HL-60 (cell line): ENCODE results near the gene ELF4.

Experiments used
- DNase-seq, 2 experiments: peaks; one replicate each; pipeline ENCODE4 v3.0.0-alpha.2; 2010 to 2020; ENCODE audit warnings: low read depth in 1 of 2, low spot score in 1 of 2
- H3K27ac ChIP-seq: fragments of 250-450 bp; sonication (Bioruptor Pico); replicated peaks from 2 replicates; pipeline ENCODE4 v1.5.1; 2020; ENCODE audit warnings: mild to moderate bottlenecking, moderate library complexity
- H3K27me3 ChIP-seq: fragments of 250-450 bp; sonication (Bioruptor Pico); 2 replicates; pipeline ENCODE4 v1.5.1; 2021; ENCODE audit warnings: mild to moderate bottlenecking, moderate library complexity; ENCODE audit not compliant: insufficient read depth, poor library complexity, severe bottlenecking
- H3K4me3 ChIP-seq: replicated peaks from 2 replicates; pipeline ENCODE4 v1.5.1; 2011; ENCODE audit warnings: mild to moderate bottlenecking, control low read depth, low read length; ENCODE audit not compliant: insufficient read depth
- CTCF ChIP-seq: IDR thresholded peaks from one replicate; pipeline ENCODE4 v1.5.1; 2011; ENCODE audit warnings: low read length, control low read depth, inconsistent platforms; ENCODE audit not compliant: insufficient read depth
- GABPA ChIP-seq: IDR thresholded peaks from 2 replicates; pipeline ENCODE4 v1.6.1; 2012; ENCODE audit warnings: low read depth
- POLR2AphosphoS5 ChIP-seq: IDR thresholded peaks from 2 replicates; pipeline ENCODE4 v1.6.1; 2012; ENCODE audit warnings: low read depth
- REST ChIP-seq: IDR thresholded peaks from 2 replicates; pipeline ENCODE4 v1.6.1; 2012; ENCODE audit warnings: low read depth; ENCODE audit not compliant: insufficient replicate concordance
- SPI1 ChIP-seq: IDR thresholded peaks from 2 replicates; pipeline ENCODE4 v1.6.1; 2012; ENCODE audit warnings: low read depth, mild to moderate bottlenecking, borderline replicate concordance

Gene ELF4

GRCh38 chrX:130121505-130121800, 11.2 kb upstream of the ELF4 start:
- Histone ChIP-seq H3K27me3 (no peaks in the 10 kb centered on the region), H3K4me3 (no peak overlapping the region)
- TF ChIP-seq REST, result no peak
- no peak for TF ChIP-seq POLR2AphosphoS5
- TF ChIP-seq CTCF, result no peak
- TF ChIP-seq SPI1, result no peak
- TF ChIP-seq GABPA, result no peak

GRCh38 chrX:130120746-130121504, 10.6 kb upstream of the ELF4 start:
- Histone ChIP-seq H3K27me3 (no peaks in the 10 kb centered on the region), H3K27ac (peak overlapping the region; percentile 78), H3K4me3 (peak overlapping the region; percentile 33)
- DNase-seq, result peak in 1 of 2 experiments; percentile 71
- TF ChIP-seq CTCF (no peak), GABPA (no peak), REST (no peak), POLR2AphosphoS5 (no peak), SPI1 (no peak)

More at GRCh38 chrX:130121505-130121800, 11.2 kb upstream of the ELF4 start:
- no peak overlapping the region for H3K27ac ChIP-seq
- no peak for DNase-seq

- Histone ChIP-seq H3K27me3 (no peaks in the 10 kb centered on the region), H3K27ac (peak overlapping the region; percentile 78), H3K4me3 (peak overlapping the region; percentile 33)
- DNase-seq, result peak in 1 of 2 experiments; percentile 4
- TF ChIP-seq GABPA (no peak), SPI1 (no peak), REST (no peak), CTCF (no peak), POLR2AphosphoS5 (no peak)
Observed at GRCh38 chrX:130120321-130120731, 10.0 kb upstream of the ELF4 start.
